HL-60 (cell line): Measurements from ENCODE around the gene EGFR.

Experiments used
- POLR2AphosphoS5 ChIP-seq: IDR thresholded peaks from 2 replicates; pipeline ENCODE4 v1.6.1; 2012; ENCODE audit warnings: low read depth
- SPI1 ChIP-seq: IDR thresholded peaks from 2 replicates; pipeline ENCODE4 v1.6.1; 2012; ENCODE audit warnings: low read depth, mild to moderate bottlenecking, borderline replicate concordance
- TF ChIP-seq, protein P1 (sequence below): IDR thresholded peaks from one replicate; pipeline ENCODE4 v1.5.1; 2011; ENCODE audit warnings: low read length, control low read depth, inconsistent platforms; ENCODE audit not compliant: insufficient read depth
- TF ChIP-seq, protein P2 (sequence below): IDR thresholded peaks from 2 replicates; pipeline ENCODE4 v1.6.1; 2012; ENCODE audit warnings: low read depth; ENCODE audit not compliant: insufficient replicate concordance

DNA sequence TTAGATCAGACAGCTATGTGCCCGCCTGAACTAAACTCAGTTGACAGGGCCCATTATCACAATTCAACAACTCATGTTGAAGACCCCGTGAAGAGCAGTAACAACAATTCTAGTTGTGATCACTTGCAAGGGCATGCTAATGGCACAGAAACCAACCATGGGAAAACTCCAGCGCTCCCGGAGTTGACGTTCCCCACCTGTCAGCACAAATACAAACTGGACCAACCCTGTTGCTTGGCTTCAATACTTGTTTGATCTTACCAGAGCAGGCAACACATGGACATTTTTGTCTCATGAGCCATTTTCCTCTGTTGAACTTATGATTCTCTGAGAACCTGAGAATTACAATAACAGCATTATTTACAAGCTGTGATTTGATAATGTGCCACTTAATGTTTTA, 227.4 kb downstream of the EGFR start:
- TF ChIP-seq, protein P1, sequence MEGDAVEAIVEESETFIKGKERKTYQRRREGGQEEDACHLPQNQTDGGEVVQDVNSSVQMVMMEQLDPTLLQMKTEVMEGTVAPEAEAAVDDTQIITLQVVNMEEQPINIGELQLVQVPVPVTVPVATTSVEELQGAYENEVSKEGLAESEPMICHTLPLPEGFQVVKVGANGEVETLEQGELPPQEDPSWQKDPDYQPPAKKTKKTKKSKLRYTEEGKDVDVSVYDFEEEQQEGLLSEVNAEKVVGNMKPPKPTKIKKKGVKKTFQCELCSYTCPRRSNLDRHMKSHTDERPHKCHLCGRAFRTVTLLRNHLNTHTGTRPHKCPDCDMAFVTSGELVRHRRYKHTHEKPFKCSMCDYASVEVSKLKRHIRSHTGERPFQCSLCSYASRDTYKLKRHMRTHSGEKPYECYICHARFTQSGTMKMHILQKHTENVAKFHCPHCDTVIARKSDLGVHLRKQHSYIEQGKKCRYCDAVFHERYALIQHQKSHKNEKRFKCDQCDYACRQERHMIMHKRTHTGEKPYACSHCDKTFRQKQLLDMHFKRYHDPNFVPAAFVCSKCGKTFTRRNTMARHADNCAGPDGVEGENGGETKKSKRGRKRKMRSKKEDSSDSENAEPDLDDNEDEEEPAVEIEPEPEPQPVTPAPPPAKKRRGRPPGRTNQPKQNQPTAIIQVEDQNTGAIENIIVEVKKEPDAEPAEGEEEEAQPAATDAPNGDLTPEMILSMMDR, result no peak
- TF ChIP-seq POLR2AphosphoS5, result no peak
- no peak for TF ChIP-seq SPI1
- TF ChIP-seq, protein P2, sequence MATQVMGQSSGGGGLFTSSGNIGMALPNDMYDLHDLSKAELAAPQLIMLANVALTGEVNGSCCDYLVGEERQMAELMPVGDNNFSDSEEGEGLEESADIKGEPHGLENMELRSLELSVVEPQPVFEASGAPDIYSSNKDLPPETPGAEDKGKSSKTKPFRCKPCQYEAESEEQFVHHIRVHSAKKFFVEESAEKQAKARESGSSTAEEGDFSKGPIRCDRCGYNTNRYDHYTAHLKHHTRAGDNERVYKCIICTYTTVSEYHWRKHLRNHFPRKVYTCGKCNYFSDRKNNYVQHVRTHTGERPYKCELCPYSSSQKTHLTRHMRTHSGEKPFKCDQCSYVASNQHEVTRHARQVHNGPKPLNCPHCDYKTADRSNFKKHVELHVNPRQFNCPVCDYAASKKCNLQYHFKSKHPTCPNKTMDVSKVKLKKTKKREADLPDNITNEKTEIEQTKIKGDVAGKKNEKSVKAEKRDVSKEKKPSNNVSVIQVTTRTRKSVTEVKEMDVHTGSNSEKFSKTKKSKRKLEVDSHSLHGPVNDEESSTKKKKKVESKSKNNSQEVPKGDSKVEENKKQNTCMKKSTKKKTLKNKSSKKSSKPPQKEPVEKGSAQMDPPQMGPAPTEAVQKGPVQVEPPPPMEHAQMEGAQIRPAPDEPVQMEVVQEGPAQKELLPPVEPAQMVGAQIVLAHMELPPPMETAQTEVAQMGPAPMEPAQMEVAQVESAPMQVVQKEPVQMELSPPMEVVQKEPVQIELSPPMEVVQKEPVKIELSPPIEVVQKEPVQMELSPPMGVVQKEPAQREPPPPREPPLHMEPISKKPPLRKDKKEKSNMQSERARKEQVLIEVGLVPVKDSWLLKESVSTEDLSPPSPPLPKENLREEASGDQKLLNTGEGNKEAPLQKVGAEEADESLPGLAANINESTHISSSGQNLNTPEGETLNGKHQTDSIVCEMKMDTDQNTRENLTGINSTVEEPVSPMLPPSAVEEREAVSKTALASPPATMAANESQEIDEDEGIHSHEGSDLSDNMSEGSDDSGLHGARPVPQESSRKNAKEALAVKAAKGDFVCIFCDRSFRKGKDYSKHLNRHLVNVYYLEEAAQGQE, result no peak
